ENCODE measurements around the gene DNAJC17.

The DNAJC17 gene

DNA sequence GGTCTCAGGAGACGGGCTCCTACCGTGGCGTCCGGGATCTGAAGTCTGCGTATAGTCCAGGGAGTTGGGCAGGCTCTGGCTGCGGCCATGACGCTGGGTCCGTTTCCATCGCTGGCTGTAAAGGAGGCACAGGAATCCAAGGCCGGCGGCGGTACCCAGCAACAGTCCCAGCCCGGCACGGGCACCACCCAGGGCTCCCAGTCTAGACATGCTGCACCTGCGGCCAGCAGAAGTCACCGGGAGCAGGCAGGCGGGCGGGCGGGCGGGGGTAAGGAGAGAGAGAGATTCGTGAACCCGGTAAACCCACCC is 52.7 kb downstream of the DNAJC17 start:
- H3K4me3 ChIP-seq (ENCODE audit: low read depth, low read length) = peak overlapping the region; percentile 91
- TF ChIP-seq, protein P1, sequence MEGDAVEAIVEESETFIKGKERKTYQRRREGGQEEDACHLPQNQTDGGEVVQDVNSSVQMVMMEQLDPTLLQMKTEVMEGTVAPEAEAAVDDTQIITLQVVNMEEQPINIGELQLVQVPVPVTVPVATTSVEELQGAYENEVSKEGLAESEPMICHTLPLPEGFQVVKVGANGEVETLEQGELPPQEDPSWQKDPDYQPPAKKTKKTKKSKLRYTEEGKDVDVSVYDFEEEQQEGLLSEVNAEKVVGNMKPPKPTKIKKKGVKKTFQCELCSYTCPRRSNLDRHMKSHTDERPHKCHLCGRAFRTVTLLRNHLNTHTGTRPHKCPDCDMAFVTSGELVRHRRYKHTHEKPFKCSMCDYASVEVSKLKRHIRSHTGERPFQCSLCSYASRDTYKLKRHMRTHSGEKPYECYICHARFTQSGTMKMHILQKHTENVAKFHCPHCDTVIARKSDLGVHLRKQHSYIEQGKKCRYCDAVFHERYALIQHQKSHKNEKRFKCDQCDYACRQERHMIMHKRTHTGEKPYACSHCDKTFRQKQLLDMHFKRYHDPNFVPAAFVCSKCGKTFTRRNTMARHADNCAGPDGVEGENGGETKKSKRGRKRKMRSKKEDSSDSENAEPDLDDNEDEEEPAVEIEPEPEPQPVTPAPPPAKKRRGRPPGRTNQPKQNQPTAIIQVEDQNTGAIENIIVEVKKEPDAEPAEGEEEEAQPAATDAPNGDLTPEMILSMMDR (IDR thresholded peaks at IDR 0.05; ENCODE audit: low read depth, low read length, missing control alignments) = no peak
- DNase-seq (ENCODE audit: low read depth) = no peak

- TF ChIP-seq, protein P1 (IDR thresholded peaks at IDR 0.05; ENCODE audit: low read depth, low read length, missing control alignments) = no peak
- DNase-seq (ENCODE audit: low read depth) = no peak
- no peak overlapping the region for H3K4me3 ChIP-seq (ENCODE audit: low read depth, low read length)
Measured at GRCh38 chr15:40751745-40752144, 55.5 kb downstream of the DNAJC17 start.

DNA sequence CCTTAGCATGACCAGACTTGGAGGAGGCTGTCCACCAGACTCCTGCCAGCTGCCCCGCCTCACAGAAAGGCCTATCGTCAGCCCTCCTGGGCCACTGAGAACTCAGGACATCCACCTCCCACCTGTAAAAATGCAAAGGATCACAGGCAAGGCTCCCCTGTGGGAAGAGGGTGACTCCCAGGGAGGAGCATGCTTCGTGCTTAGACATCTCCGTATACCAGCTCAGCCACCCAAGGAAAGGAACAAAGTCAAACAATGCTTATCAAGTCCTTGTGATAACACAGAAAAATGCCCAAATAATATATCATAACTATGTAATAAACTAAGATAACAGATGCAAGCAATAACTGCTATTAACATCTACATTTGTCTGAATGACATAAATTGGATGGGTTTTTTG is 56.4 kb downstream of the DNAJC17 start:
- no peak overlapping the region for H3K4me3 ChIP-seq (ENCODE audit: low read depth, low read length)
- no peak for DNase-seq (ENCODE audit: low read depth)

DNA sequence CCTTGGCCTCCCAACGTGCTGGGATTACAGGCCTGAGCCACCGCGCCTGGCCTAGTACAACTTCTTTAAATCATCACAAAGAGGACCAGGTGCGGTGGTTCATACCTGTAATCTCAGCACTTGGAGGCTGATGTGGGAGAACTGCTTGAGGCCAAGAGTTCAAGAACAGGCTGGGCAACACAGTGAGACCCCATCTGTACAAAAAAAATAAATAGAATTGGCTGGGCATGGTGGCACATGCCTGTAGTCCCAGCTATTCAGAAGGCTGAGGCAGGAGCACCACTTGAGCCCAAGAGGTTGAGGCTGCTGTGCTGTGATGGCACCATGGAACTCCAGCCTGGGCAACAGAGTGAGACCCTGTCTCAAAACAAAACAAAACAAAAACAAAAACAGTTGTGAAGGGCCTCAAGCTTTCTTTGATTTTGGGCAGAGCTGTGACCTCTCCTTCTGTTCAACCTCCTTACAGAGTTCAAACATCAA is 58.1 kb downstream of the DNAJC17 start:
- TF ChIP-seq, protein P1 (IDR thresholded peaks at IDR 0.05; ENCODE audit: low read depth, low read length, missing control alignments) = no peak
- H3K4me3 ChIP-seq (ENCODE audit: low read depth, low read length) = no peak overlapping the region

More for the DNA sequence above, 56.4 kb downstream of the DNAJC17 start:
- TF ChIP-seq, protein P1 (IDR thresholded peaks at IDR 0.05; ENCODE audit: low read depth, low read length, missing control alignments) = no peak

GRCh38 chr15:40747685-40748631 is 59.3 kb downstream of the DNAJC17 start:
- H3K4me3 ChIP-seq (ENCODE audit: low read depth, low read length) = no peak overlapping the region
- TF ChIP-seq, protein P1 (IDR thresholded peaks at IDR 0.05; ENCODE audit: low read depth, low read length, missing control alignments) = no peak
- DNase-seq (ENCODE audit: low read depth) = no peak

More for the DNA sequence above, 58.1 kb downstream of the DNAJC17 start:
- no peak for DNase-seq (ENCODE audit: low read depth)

GRCh38 chr15:40746916-40747418 is 60.3 kb downstream of the DNAJC17 start:
- TF ChIP-seq, protein P1 (IDR thresholded peaks at IDR 0.05; ENCODE audit: low read depth, low read length, missing control alignments) = no peak
- no peak for DNase-seq (ENCODE audit: low read depth)

More at GRCh38 chr15:40746916-40747418, 60.3 kb downstream of the DNAJC17 start:
- no peak overlapping the region for H3K4me3 ChIP-seq (ENCODE audit: low read depth, low read length)

All from GM12864 (cell line).